NCI-H82 treated with DMSO at 0.1 percent for 48 hours (cell line): ENCODE measurements around the gene MARK2.

Source experiments
- DNase-seq: peaks from one replicate; lab custom pipeline; 2025; ENCODE audit not compliant: unreplicated experiment; lab: John Stamatoyannopoulos, UW

MARK2 gene

DNA sequence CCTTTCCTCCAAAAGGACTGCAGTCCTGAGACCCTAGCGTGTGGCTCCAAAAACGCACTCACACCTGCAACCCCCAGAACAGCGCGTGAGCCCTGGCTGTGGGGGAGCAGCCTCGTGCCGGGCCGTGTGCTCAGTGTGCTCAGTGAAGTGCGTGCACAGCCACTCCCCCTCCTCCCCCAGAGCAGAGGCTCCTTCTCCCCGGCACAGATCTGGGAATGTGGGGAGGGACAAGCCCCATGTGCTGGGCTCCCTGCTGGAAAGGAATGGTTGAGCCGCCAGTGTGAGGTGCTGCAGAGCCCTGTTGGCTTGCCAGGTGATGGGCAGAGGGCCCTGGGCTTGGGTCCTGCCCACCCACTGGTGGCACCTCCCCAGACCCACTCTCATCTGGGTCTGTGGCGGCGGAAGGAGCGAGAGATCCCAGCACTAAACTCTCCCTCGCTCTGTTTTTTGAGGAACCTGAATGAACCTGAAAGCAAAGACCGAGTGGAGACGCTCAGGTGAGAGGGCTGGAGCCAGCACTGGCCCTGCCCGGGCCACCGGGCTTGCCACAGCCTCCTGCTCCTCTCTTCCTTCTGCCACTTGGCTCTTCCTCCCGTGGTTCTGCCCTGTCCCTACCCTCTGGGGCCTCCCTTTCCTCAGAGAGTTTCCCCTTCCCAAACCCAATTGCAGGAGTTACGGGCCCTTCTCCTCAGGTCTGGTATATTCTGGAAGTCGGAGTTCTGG lies 69.1 kb downstream of the MARK2 start:
- DNase-seq = no peak

DNA sequence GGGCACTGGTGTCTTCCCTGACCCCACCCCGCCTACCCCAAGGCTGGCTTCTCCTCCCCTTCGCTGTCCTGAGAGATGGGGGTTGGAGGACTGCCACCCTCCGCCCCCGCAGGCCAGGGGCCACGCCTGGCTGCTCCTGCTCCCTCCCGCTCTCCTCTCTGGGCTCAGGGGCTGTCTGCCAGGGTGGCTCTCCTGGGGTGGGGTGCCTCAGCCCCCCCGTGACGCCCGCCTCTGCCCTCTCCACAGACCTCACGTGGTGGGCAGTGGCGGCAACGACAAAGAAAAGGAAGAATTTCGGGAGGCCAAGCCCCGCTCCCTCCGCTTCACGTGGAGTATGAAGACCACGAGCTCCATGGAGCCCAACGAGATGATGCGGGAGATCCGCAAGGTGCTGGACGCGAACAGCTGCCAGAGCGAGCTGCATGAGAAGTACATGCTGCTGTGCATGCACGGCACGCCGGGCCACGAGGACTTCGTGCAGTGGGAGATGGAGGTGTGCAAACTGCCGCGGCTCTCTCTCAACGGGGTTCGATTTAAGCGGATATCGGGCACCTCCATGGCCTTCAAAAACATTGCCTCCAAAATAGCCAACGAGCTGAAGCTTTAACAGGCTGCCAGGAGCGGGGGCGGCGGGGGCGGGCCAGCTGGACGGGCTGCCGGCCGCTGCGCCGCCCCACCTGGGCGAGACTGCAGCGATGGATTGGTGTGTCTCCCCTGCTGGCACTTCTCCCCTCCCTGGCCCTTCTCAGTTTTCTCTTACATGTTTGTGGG lies 69.9 kb downstream of the MARK2 start:
- DNase-seq = no peak

DNA sequence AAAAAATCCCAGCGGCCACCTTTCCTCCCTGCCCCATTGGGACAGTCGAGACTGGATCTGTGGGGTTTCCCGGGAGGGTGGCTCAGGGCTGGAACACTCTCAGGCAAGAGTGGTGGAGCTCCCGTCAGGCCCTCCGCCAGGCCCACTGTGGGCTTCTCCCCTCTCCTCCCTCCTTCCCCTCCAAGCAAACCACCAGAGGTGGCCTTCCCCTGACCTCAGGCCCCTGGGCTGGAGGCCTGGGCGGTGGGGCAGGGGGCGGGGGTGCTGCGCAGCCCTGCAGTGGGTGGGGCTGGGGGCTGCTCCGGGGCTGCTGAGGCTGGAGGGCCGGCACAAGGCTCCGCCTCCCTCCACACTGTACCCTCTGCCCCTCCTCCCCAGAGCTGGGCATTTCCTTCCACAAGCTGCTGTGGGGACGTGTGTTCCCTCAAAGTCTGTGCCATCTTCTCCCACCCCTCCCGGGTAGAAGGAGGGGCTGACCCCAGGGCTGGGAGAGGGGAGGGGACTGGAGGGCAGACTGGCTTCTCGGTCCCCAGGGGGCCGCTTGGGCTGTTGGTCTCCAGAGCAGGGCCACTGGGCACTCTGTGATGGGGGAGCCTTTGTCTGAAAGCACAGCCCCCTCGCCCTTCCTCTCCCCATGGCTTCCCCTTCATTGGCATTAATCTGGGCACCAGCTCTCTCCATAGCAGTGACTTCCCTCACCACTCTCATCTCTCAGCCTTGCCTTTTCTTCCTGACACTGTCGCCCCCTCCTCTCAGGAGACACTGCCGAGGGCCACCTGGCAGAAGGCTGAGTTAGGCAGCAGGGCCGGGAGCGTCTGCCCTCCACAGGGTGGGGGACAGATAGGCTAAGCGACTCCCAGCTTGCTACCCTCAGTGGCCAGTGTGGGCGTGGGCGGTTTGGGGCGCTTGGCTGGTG lies 70.9 kb downstream of the MARK2 start:
- no peak for DNase-seq

DNA sequence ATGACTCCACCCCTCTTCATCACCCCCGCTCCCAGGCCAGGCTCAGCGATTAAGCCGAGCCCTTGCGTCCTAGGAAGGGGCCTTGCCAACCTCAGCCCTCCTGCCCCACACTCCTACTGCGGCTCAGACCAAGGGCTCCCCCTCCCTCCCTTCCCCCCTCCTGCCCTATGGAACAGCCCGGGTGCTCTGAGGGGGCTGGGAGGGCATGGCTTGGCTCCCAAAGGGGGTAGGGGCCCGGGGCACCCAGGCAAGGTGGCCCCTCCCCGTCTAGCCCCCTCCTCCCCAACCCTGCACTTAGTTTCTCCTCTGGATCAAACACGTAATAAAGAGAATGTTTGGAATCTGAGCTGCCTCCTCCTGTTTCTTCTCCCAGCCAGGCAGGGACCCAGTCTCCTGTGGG lies 71.8 kb downstream of the MARK2 start:
- DNase-seq = no peak

DNA sequence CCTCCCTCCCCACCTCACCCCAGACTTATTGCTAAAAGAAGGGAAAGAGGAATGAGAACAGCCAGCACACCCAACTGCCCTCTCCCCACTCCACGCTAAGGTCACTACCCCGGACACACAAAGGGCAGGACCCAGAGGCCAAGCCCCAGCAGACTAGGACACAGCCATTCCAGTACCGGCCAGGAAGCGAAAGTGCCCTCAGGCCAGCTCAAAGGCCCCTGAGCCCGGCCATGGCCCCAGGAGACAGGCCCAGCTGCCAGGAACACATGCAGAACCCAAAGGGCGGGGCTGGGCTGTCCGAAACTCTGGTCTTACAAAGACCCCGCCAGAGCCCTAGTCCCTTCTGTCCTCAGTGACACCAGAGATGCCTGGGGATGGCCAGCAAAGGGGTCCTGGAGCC lies 72.5 kb downstream of the MARK2 start:
- no peak for DNase-seq

DNA sequence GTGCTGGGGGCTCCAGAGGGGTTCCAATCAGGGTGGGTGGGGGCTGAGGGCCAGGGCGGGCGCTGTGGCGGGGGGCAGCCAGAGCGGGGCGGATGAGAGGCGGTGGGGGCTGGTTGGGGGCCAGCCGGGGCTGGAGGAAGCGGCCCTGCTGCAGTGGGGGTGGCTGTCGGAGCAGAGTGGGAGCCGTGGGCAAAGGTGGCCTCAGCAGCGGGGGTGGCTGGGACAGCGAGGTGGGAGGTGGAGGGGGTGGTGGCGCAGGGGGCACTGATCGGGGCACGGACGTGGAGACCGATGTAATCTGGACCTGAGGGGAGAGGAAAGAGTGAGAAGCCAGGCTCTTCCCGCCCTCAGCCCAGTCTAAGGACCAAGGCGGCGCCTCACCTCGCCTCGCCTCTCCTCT lies 73.0 kb downstream of the MARK2 start:
- DNase-seq = no peak

DNA sequence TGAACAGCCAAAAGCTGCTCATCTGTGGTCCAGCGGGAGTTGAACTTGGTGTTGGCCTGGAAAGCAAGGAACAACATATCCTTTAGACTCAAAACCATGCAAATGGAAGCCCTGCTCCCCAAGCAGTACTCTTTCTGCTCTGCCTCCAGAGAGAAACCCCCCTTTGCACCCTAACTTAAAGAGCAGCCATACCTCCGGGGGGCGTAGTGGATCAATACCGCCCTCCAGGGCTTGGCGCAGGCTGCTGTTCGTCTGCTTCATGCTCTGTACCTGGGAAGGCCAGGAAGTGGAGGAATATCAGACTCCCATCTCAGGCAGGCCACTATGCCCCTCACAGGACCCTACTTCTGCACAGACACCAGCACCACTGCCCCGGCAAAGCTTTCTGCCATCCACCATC lies 73.8 kb downstream of the MARK2 start:
- DNase-seq = no peak

DNA sequence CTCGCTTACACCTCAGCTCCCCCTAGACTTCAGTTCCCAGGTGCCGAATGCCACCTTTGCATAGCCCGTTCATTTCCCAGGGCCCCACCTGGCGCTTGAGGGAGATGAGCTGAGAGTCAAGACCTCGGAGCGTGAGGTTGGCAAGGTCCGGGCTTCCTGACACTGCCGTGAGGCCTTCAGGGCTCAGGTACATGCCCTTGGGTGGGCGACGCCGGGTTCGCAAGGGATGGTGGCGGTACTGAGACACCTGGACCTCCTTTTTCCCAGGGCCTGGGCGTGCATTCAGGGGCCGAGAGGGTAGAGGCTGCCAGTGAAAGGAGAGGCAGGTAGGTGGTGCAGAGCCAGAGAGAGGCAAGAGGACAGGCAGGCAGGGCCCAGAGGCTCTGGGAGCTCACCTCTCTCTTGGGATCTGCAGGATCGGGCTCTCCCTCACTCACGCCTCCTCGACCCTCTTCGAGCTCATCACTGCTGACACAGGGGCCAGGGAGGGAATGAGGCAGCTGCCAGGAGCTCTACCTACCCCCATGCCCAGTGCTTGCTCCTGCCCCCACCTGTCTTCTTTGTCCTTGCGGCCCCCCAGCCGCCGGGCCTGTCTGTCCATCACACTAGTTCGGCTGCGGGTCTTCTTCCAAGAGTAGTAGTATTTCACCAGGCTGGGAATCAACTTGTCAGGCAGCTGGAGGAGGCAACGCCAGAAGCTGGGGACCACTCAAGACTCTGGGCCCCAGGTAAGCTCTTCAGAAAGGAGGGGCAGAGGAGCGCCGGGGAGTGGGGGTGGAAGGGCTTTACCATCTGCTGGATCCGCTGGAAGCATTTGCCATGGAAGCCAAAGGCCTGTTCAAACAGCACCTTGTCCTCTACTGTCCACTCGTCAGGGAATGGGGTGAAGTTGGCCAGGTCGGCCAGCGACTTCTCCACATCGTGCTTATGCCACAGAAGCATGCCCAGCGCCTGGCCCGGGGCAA lies 75.2 kb downstream of the MARK2 start:
- DNase-seq = no peak

DNA sequence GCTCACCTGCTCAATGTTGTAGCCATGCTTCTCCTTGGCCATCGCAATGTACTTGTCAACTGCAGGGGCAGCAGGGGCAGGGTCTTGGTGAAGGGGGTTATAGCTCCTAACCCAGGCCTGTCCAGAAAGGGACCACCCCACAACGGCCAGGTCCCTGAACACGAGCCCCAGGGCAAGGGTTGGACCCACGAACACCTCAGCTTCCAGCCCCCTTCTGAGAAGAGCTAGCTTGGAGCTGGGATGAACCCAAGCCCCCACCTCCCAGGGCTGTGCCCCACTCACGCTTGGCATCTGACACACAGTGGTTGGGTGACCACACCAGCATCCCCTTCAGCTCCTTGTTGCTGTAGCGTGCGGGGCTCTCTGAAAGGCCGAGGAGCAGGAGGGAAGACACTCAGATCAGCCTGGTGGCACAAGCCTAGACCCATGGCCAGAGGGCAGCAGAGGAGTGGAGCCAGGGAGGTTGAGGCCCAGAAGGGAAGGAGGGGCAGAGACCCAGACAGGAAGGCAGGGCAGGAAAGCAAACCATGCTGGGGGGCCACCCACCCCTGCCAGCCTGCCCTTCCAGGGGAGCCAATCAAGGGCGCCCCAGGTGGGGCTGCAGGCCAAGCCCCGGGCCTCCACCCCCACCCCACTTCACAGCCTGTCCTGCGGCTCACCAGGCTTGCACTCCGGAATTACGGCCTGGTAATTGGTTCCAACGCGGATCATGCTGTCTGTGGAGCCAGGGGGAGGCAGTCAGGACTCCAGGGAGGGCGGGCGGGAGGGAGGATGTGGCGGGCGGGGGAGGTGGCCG lies 76.2 kb downstream of the MARK2 start:
- DNase-seq = no peak

DNA sequence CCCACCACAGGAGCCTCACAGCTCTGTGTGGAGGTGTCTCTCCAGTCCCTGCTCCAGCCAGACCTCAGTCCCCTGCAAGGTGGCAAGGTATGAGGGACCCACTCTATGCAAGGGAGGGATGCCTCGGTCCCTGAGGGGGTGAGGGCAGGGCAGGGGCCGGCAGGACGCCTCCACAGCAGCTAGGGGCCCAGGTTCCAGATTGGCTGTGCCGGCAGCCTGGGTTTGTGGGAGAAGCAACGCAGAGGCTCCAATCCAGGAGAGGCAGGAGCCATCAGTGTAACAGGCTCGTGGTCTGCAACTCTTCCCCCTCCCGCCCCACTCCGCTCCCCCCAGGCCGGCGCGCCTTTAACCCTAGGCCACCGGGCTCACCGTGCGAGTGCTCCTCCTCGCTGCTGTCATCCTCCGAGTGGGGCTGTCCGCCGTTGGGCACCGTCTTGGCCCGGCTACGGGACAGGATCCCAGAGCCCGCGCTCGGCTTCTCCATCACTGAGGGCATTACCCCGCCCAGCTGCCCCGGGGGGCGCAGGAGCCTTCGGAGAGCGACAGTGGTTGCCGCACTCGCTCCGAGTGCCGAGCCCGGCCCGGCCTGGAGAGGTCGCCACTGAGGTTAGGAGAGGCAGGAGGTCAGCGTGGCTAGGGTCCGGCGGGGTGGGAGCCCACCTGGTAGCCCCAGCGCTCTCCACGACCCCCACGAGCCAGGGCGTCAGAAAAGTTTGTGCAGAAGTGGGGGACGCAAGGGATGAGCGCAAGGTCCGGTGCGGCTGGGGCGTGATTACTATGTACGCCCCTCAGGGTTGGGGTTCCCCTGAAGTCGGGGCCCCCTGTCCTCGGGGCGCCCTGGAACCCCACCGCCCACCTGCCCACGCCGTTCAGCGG lies 77.3 kb downstream of the MARK2 start:
- peak; percentile 27 for DNase-seq

DNA sequence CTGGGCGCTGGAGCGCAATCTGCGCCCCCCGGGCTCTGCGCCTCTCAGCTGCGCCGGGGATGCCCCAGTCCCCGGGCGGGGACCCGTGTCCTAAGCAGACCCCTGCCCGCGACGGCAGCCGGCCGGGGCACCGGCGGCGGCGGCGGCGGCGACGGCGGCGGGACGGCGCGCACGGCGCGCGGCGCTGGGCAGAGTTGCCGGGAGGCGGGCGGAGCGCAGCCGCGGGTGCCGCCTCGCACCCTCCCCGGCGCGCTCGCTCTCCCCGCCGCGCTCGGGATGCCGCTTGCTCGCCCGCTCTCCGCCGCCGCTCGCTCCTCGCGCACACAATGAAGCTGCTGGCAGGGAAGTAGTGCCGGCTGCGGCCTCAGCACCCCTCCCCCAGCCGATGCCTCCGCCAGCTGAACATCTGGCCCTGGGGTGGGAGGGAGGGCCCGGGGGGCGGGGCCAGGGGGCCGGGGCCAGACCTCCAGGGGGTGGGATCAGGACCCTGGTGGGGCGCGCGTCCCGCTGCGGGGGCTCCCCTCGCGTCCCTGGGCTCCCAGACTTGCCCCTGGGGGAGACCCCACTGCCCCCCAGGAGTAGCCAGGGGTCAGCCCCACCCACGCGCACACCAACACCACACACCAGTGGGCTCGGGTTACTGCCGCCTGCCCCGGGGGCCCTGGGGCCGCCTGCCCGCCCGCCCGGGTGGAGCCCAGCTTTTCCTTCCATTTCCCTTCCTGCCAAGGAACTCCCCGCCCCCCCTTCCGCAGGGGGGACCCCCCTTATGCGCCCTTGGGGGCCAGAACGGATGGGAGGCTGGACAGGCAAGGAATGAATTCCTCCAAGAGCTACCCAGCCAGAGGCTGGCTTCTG lies 78.2 kb downstream of the MARK2 start, which contains the start of gene RCOR2:
Gene RCOR2, minus strand, starts transcription at position 328 of the 855 bp plus-strand sequence. CDS start 708 bp downstream, outside the sequence.
- peak; percentile 56 for DNase-seq

DNA sequence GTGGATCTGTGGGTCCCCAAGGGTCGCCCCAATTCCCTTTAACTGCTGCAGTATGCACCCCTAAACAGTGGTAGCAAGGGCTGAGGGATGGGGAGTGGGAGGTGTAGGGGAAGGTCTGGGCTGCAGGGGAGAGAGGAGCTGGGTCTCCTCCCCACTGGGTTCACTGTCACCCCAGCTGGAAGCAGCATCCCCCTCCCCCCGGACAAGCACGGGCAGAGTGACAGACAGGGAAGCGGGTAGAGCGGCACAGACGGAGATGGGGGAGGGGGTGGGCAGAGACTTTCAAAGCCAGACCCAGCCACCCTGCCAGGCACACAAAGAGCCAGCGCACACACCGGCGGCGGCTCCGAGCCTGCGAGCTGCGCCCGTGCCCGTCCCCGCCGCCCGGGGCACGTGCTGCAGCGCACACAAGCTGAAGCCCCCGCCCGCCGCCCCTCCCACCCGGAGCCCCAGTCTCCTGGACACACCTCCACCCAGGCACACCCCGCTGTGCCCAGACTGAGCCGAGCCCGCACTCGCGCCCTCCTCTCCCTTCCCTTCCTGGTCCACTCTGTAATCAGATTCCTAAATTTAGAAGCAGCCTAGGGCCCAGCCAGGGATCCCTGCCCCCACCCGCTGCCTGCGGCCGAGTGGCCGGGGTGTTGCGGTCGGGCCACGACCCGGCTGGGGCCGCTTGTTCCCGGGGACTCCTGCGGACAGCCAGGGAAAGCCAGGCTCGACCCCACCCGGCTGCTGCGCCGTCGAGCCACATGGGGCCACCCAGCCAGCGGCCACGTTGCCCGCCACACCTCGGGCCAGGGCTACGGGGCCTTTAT lies 79.0 kb downstream of the MARK2 start:
- DNase-seq = peak; percentile 78

DNA sequence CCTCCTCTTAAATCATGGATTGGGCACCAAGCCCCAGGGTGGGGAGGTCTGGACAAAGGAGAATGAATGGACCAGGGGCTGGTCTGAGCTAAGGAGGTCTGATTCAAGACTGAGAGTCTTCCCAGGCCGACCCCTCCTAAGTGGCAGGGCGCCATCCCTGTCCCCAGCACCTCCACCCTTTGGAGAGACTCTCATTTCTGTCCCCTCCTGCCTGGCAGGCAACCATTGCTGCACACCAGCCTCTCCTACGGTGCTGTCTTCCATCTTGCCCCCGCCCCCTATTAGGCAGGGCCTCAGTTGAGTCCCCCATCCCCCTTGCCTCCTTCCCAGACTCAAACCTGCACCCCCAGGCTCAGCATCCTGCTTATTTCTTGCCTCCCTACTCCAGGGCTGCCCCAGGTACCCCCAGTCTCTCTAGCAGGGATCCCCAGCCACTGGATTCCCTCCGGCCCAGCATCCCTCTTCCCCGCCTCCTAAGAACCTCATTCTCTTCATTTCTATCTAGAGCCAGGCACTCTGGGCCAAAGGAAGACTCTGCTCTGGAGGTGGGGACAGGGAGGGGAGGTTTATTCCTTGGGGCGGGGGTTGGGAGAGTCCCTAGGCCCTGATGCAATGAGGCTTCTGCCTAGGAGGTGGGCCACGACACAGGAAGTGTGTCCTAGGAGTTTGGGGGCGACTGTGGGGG lies 79.7 kb downstream of the MARK2 start:
- peak; percentile 66 for DNase-seq

DNA sequence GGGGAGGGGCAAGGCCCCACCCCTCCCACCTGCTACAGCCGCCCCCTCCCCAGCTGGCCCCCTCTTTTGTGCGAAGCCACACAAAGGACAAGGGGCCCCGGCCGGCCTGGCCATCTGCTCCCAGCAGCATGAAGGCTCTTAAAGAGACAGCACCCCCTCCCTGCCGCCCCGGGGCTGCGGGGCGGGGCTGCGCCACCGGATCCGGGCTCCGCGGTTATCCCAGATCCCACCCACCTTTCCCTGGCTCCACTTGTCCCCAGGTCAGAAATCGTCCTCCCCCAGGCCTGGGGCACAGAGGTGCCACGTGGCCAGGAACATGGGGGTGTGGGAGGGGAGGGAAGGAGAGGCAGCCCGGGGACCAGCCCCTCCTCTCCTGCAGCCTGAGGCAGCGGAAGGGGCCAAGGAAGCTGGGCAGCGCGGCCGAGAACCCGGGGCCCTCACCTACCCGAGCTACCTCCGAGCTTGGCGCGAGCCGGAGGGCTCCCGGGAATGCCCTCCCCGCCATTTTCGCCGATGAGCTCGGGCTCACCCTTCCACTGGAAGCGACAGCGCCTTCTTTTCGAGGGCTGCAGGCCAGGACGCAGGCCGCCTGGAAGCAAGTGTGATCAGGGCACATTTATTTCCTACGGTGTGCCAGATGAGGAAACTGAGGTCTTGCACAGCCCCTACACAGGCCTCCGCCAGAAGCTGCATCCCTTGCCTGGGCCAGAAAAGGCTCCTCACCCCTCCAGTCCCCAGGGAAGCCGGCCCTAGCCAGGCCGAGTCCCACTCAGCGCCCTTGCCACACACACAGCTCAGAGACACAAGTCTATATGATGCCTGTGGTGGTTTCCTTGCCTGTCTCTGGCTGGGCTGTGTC lies 80.6 kb downstream of the MARK2 start:
- peak; percentile 82 for DNase-seq
